Dedifferentiated amniotic fluid mesenchymal stem cell (primary cell): Measurements from ENCODE around the gene SELENOO.
A peak's percentile ranks its signal among the peaks of the same experiment; 100 is the strongest.
"Not testable (repeated sequence)": the region's sequence is repeated elsewhere in the genome, so short reads cannot be mapped to it uniquely, and the experiment has no call there.

Experiments used
- DNase-seq: peaks from one replicate; pipeline ENCODE4 v3.0.0-alpha.2; 2016; ENCODE audit errors: extremely low spot score

Gene SELENOO

DNA sequence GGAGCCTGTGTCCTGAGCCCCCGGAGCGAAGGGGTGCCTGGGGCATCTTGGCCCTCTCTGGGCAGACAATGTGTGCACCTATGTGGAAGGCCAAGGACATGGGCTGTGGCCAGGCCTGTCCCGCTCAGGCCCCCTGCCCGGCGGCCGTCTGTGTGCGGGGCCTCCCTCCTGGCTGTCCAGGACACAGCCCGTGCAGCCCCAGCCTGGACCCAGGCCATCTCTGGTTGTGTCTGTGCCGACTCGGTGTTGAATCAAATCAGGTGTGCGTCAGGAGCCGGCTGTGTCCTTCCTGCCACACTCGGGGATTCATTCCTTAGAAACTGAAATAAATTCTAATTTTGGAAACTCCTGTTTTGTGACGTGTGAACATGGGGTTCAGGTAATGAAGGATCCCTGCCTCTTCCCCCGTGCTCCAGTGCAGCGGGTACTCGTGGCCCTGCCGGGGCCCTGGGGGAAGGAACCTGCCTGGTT lies 1.5 kb upstream of the SELENOO start:
- DNase-seq: no peak

DNA sequence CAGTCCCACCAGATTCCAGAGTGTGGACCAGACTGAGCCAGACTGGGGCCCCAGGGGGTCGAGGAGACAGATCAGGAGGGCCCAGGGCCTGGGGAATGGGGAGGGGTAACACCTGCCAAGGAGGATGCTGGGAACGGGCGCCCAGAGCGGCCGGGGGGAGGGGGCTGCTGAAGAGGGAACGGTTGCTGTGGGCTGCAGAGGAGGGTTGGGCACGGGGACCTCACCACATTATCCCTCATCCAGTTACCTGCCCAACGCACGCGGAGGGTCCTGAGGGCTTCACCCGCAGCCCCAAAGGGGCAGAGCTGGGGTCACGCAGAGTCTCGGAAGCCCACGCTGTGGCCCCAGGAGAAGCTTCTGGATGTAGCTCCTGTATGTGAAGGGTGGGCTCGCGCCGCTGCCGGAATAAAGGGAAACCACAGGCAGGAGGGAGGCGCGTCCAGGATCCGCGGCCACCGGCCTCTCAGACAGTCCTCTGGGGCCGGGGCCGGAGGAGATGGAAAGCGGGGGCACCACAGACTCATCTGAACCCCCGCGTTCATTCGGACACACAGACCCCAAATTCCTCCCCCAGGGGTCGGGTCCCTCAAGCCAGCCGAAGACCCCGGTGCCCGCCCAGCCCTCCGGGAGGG lies 866 bp upstream of the SELENOO start:
- DNase-seq: no peak

DNA sequence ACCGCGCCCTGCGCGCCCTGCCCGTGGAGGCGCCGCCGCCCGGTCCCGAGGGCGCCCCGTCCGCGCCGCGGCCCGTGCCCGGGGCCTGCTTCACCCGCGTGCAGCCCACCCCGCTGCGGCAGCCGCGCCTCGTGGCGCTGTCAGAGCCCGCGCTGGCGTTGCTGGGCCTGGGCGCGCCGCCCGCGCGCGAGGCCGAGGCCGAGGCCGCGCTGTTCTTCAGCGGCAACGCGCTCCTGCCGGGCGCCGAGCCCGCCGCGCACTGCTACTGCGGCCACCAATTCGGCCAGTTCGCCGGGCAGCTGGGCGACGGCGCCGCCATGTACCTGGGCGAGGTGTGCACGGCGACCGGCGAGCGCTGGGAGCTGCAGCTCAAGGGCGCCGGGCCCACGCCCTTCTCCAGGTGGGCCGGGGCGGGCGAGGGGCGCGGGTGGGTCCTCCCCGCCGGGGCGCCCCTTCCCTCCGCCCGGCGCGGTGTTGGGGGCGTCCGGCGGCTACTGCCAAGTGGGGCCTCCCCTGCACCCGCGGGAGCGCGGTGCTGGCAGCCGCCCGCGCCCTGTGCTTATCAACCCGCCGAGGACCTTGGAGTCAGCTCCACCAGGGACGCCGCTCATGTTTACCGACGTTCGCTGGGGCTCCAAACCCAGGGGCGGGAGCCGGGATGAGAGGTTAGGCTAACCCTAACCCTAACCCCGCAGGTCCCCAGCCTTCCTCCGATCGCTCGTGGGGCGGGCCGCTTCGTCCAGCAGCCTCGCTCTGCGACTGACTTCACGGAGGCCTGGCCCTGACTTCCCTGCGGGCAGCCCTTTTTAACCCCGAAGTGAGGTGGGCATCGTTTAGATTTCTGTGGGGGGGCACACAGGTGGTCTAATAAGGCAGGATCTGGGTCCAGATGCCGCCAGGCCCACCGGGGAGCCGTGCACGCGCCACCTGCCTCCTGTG lies 649 bp downstream of the SELENOO start:
- DNase-seq: no peak

DNA sequence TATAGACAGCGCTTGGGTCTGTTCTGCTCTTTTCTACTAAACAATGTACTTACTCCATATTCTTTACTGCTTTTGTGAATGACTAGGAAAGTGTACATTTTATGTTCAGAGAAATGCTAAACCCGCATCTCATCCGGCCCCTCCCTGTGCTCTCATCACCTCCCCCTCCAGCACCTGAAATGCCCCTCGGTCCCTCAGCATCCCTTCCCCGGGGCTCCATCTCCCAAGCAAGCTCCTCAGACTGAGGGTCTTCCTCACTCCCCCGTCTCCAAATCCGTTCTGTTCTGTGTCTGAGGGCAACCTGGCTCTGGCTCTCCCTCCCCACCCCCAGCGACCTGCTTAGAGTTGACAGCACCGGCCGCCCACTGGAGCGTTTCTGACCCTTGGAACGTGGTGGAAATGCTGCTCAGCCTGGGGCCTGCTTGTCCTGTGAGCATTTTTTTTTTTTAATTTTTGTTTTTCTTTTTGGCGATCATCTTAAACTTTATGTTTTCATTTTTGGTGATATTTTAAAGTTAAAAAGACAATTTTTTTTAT lies 1.4 kb downstream of the SELENOO start:
- DNase-seq: no peak

DNA sequence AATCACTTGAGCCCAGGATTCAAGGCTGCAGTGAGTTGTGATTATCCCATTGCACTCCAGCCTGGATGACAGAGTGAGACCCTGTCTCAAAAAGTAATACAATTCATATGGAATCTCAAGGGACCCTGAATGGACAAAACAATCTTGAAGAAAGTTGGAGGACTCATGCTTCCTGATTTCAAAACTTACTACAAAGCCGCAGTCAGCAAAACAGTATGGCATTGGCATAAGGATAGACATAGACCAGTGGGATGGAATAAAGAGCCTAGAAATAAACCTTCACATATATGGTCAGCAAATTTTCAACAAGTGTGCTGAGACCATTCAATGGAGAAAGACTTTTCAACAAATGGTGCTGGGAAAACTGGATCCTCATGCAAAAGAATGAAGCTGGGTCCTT lies 2.5 kb downstream of the SELENOO start:
- DNase-seq: no peak

DNA sequence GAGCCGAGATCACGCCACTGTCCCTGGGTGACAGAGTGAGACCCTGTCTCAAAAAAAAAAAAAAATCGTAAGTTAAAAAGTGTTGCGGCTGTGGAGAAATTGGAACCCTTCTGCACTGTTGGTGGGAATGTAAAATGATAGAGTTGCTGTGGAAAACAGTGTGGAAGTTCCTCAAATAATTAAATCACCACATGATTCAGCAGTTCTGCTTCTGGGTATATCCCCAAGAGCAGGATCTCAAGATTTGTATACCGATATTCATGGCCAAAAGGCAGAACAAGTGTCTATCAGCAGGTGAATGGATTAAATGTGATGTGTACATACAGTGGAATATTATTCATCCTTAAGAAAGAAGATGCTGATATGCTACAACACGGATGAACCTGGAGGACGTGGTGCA lies 3.8 kb downstream of the SELENOO start:
- no peak for DNase-seq

DNA sequence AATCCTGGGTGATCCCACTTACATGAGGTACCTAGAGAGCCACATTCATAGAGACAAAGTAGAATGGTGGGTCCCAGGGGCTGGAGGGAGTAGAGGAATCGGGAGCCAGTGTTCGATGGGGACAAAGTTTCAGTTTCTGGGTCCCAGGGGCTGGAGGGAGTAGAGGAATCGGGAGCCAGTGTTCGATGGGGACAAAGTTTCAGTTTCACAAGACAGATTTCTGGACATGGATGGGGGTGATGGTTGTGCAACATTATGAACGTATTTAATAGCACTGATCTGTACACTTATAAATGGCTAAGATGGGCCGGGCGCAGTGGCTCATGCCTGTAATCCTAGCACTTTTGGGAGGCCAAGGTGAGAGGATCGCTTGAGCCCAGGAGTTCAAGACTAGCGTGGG lies 4.2 kb downstream of the SELENOO start:
- DNase-seq: not testable (repeated sequence)

DNA sequence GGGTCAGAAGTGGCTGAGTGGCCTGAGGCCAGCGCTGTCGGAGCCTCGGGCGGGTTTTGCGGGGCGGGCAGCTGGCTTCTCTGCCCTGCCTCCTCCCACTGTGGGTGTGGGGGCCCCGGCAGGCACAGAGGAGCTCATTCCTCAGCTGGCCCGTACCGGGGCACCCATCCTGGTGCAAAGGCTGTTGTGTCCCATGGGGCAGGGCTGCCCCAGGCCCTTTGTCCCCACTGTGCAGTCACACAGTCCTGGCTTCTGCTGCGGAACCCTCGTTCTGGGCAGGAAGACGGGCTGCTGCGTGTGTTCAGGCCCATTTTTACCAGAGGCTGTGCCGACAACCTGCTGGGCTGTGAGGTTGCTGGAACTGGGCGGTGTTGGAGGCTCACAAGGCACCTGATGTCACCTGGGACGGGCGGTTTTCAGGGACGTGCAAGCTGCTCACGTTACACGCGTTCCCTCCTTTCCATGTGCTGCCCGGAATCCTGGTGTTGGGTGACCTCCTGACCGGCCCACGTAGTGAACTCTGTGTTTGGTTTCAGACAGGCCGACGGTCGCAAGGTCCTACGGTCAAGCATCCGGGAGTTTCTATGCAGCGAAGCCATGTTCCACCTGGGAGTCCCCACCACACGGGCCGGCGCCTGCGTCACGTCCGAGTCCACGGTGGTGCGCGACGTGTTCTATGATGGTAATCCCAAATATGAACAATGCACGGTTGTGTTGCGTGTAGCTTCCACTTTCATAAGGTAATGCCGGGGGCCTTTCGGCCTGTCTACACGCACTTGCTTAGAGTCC lies 5.2 kb downstream of the SELENOO start:
- no peak for DNase-seq

DNA sequence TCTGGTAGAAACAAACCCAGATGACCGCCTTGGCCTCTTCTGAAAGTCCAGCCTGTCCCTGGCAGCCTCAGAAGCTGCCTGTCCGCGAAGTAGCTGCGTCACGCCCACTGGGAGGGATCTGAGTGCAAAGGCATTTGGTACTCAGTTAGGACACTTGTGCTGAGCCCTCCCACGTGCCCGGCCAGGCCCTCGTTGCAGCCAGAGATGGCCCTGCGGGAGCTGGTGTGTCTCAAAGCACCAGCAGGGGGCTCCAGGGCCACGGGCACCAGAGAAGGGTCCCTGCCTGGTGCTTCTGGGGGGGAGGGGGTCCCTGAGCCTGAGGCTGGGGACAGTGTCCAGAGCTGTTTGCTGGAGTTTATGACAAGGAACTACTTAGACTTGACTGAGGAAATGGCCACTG lies 5.8 kb downstream of the SELENOO start:
- no peak for DNase-seq

DNA sequence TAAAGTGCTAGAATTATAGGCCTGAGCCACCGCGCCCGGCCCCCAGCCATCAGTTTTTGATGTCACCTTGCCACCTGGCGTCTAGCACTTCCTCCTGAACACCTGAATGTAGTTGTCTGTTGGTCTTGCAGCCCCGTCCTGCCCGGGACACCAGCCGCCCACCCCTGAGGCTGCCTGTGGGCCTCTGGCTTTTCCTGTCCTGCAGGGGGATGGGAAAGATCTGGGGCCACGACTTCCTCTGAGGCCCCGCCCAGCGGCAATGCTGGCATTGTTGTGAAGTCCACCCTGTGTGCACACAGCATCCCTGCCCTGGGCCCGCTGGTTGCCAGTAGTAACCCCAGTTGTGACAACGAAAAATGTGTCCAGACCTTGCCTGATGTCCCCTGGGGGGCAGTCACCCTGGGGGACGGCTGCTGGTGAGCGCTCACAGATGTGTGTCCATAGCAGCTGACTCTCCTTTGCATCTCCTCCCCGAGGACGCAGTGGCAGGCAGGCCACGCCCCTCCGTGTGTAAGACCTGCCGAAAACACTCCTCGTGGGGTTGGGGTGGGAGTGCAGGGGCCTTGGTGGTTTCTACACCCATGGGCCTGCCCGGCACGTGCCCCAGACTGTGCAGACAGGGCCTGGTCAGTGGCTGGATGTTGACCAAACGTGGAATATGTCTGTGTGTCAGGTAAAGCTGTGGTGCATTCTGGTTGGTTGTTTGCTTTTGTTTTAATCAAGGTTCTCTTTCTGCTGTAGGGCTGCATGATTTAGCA lies 6.8 kb downstream of the SELENOO start:
- no peak for DNase-seq

DNA sequence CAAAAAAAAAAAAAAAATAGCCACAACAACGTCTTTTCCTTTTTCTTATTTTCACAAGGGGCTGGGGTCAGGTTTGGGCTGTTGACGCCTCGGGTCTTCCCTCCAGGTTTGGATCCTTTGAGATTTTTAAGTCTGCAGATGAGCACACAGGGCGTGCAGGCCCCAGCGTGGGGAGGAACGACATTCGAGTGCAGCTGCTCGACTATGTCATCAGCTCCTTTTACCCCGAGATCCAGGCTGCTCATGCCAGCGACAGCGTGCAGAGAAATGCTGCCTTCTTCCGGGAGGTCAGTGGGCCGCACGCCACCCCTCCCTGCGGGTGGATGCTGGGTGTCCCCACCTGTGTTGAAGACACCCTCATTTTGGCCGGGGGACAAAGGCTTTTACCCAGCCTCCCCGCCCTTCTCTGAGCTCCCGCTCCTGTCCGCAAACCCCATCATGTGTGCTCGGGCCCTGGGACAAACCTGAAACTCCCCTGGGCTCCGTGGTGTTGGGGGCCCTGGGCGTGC lies 7.7 kb downstream of the SELENOO start:
- no peak for DNase-seq

DNA sequence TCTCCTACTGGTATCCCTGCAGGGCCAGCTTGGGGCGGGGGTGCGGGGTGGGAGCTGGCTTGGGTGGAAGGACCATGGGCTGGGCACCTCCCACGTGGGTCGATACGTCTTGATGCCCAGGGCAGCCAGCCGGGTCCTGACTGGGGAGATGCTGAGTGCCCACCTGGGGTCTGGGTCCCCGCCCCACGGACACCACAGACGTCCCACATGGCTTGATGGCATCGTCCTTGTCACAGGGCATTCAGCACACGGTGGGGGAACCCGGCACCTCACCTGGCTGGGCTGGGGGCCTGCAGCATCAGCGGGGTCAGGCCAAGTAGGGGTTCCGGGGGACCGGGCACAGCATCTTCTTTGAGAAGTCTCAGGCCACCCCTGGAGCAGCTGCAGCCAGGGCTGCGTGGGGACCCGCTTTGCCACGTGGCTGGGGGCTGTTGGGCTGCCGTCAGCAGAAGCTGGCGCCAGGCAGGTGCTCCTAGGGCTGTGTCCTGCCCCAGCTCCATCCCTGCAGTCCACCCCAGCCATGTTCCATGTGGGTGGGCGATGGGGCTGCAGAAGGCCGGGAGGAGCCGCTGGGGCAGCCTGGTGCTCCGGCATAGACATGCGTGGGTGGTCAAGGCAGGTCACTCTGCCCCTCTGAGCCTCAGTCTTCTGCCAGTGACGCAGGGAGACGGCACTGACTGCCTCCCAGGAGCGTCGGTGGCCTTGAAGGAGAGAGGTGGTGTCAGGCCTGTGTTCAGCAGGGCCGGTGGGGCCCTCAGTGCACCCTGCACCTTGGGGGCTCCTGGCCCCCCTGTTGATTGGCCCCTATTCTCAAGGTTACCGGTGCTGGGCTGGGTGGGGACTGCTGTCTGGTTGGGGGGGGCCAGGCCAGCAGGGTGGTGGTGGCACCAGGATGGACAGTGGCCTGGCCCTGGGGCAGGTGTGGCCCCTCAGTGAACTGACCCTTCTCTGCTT lies 8.4 kb downstream of the SELENOO start:
- DNase-seq: no peak

DNA sequence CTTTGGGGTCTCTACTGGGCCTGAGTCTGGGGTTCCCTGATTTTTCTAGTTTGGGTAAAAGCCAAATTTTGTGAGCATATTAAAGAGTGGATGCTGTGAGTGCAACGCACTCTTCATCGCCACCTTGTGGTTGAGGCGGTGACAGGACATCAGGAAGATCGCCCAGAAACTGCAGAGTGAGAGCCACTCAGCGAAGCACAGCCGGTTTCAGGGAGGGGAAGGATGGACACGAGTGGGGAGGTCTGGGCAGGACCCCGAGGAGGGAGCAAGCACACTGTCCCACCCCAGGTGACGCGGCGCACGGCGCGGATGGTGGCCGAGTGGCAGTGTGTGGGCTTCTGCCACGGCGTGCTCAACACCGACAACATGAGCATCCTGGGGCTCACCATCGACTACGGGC lies 9.1 kb downstream of the SELENOO start:
- DNase-seq: peak; percentile 36

DNA sequence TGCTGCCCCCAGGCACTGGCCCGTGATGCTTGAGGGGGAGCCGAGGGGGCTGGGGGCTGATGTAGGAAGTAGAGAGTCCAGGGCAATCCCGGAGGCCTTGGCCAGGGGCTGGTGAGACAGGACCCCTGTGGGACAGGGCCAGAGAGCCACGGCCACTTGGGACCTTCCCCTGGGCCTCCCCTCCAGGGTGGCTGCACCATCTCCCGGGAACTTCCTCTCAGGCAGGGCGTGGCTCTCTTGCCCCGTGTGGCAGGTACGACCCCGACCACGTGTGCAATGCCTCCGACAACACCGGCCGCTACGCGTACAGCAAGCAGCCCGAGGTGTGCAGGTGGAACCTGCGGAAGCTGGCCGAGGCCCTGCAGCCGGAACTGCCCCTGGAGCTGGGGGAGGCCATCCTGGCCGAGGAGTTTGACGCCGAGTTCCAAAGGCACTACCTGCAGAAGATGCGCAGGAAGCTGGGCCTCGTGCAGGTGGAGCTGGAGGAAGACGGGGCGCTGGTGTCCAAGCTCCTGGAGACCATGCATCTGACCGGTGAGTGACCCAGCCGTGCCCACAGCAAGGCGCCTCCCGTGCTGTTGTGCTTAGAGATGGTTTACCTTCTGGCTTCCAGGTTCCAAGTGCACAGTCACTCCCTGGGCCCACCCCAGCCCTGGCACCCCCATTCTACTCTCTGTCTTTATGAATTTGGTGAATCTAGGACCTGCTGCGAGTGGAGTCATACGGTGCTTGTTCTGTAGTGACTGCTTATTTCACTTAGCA lies 9.7 kb downstream of the SELENOO start:
- no peak for DNase-seq

DNA sequence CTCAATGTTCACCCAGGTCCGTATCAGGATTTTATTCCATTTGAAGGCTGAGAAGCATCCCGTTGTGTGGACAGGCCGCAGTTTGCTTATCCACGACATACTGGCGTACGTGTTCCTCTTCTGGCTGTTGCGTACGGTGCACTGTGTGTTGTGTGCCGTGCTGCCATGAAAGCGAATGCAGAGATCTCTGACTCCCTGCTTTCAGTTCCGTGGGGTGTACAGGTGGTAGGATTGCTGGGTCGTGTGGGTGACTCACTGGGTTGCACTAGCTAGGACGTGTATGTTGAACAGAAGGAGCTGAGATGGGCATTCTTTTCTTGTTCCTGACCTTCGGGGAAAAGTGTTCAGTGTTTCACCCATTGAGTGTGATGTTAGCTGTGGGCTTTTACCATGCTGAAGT lies 10.3 kb downstream of the SELENOO start:
- no peak for DNase-seq

DNA sequence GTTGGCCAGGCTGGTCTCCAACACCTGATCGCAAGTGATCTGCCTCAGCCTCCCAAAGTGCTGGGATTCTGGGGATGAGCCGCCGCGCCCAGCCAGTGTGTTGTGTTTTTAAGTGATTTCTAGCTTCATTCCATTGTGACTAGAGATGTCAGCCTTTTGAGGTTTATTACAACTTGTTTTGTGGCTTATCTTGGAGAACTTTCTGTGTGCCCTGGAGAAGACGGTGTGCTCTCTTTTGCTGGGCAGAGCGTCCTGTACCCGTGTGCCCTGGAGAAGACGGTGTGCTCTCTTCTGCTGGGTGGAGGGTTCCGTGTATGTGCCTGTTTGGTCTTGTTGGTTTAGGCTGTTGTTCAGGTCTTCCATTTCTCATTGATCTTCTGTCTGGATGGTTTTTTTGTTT lies 12.5 kb downstream of the SELENOO start:
- DNase-seq: no peak

DNA sequence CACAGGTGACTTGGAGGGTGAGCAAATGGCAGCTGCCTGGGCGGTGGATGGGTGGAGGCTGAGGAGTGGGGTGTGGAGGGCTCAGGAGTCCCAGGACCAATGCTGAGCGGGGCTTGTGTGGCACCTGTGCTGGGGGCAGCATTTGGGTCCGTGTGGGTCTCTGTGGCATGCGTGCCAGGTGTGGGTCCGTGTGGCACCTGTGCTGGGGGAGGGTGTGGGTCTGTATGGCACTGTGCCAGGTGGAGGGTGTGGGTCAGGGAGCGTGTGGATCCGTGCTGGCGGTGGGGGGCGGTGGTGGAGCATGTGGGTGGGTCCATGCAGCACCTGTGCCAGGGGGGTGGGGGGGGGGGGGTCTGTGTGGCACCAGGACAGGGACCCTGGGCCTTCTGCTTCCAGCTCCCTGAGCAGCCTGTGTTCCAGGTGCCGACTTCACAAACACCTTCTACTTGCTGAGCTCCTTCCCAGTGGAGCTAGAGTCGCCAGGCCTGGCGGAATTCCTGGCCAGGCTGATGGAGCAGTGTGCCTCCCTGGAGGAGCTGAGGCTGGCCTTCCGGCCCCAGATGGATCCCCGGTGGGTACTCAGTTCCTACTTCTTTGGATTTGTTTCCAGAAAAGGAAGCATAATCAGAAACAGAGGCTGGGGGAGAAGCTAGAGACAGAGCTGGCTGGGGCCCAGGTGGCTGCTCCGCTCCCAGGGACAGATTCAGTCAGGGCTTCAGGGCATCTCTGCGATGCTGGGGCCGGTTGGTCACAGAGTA lies 14.7 kb downstream of the SELENOO start:
- DNase-seq: no peak

DNA sequence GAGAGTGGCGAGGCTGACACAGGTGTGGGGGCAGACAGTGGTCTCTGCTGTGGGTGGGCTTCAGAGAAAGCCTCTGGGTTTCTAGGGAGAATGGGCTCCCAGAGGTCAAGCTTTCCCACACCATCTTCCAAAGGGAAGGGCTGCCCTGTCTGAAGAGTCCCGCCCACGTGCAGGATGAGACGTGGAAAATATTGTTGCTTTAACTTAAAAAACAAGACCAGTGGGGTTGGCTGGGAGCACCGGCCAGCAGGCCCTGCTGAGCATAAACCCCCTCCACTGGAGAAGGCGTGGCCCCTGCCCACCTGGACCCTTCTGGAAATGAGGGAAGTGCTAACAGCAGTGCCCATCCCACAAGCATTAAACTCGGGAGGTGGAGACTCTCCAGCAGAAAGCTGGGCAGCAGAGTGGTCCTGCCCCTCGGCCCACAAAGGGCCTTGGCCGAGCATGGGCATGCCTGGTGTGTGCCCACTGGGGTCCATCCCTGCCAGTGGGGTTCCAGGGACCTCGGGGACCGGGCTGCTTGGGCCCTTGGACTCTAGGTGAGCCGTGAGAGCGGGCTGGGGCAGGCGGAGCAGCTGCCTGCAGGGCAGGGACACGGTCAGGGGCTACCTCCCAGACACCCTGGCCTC lies 15.4 kb downstream of the SELENOO start:
- DNase-seq: no peak
